NCI-H446 treated with DMSO at 0.1 percent for 48 hours (cell line): ENCODE results near the gene ADAMTSL1.

Source experiments
- DNase-seq: peaks from one replicate; lab custom pipeline; 2025; lab: John Stamatoyannopoulos, UW

The ADAMTSL1 gene

GRCh38 chr9:18564018-18564880, 90.3 kb downstream of the ADAMTSL1 start:
- no peak for DNase-seq

GRCh38 chr9:18566121-18566520, 92.2 kb downstream of the ADAMTSL1 start:
- DNase-seq: no peak

GRCh38 chr9:18568973-18569372, 95.0 kb downstream of the ADAMTSL1 start:
- DNase-seq: no peak

GRCh38 chr9:18569941-18570630, 96.1 kb downstream of the ADAMTSL1 start:
- no peak for DNase-seq

GRCh38 chr9:18573021-18573556, 99.1 kb downstream of the ADAMTSL1 start:
- no peak for DNase-seq

- no peak for DNase-seq
Measured at GRCh38 chr9:18575686-18576085, 101.7 kb downstream of the ADAMTSL1 start.

GRCh38 chr9:18579536-18579935, 105.6 kb downstream of the ADAMTSL1 start:
- DNase-seq: no peak

GRCh38 chr9:18580151-18580550, 106.2 kb downstream of the ADAMTSL1 start:
- no peak for DNase-seq

GRCh38 chr9:18585996-18586395, 112.0 kb downstream of the ADAMTSL1 start:
- no peak for DNase-seq

GRCh38 chr9:18588002-18588401, 114.0 kb downstream of the ADAMTSL1 start:
- no peak for DNase-seq

- no peak for DNase-seq
Measured at GRCh38 chr9:18591261-18591660, 117.3 kb downstream of the ADAMTSL1 start.

- no peak for DNase-seq
Measured at GRCh38 chr9:18594837-18595236, 120.9 kb downstream of the ADAMTSL1 start.

GRCh38 chr9:18595597-18595996, 121.6 kb downstream of the ADAMTSL1 start:
- DNase-seq: peak; percentile 93

GRCh38 chr9:18596920-18597319, 123.0 kb downstream of the ADAMTSL1 start:
- DNase-seq: no peak

GRCh38 chr9:18598969-18599368, 125.0 kb downstream of the ADAMTSL1 start:
- DNase-seq: no peak

- no peak for DNase-seq
Measured at GRCh38 chr9:18601026-18601425, 127.1 kb downstream of the ADAMTSL1 start.

GRCh38 chr9:18601956-18602355, 128.0 kb downstream of the ADAMTSL1 start:
- DNase-seq: no peak

- DNase-seq: no peak
Measured at GRCh38 chr9:18604767-18605730, 131.1 kb downstream of the ADAMTSL1 start.

GRCh38 chr9:18605766-18606180, 131.8 kb downstream of the ADAMTSL1 start:
- DNase-seq: no peak

- DNase-seq: no peak
Measured at GRCh38 chr9:18606281-18606680, 132.3 kb downstream of the ADAMTSL1 start.

GRCh38 chr9:18606846-18607245, 132.9 kb downstream of the ADAMTSL1 start:
- DNase-seq: no peak

GRCh38 chr9:18608371-18608770, 134.4 kb downstream of the ADAMTSL1 start:
- no peak for DNase-seq
